A549 (cell line): ENCODE results near the gene DGKH.

Experiments
- TF ChIP-seq, protein P1 (sequence below): fragments of 150-350 bp; IDR thresholded peaks from 2 replicates; pipeline ENCODE4 v1.6.1; 2014; ENCODE audit warnings: low read depth, mild to moderate bottlenecking, low read length
- TF ChIP-seq, protein P2 (sequence below): fragments of >200 bp; sonication (Bioruptor Twin); formaldehyde crosslinking; IDR thresholded peaks from 3 replicates; pipeline ENCODE4 v1.5.1; 2016

DNA sequence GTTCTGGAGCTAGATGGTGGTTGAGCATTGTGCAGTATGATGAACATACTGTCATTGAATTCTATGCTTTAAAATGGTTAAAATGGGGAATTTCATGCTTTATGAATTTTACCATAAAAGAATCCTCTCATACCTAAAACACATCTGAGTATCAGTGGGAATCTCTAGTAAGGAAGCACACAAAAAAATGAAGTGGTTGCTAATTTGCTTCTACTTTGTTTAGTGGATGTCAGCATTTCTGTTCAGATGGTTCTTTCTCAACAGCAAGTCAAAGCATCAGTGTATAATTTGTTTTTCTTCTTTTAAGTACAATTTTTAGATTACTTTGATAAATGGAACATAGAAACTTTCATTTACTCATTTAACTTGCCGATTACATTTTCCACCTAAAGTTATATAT is 171.4 kb downstream of the DGKH start:
- TF ChIP-seq, protein P1, sequence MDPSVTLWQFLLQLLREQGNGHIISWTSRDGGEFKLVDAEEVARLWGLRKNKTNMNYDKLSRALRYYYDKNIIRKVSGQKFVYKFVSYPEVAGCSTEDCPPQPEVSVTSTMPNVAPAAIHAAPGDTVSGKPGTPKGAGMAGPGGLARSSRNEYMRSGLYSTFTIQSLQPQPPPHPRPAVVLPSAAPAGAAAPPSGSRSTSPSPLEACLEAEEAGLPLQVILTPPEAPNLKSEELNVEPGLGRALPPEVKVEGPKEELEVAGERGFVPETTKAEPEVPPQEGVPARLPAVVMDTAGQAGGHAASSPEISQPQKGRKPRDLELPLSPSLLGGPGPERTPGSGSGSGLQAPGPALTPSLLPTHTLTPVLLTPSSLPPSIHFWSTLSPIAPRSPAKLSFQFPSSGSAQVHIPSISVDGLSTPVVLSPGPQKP, result no peak
- TF ChIP-seq, protein P2, sequence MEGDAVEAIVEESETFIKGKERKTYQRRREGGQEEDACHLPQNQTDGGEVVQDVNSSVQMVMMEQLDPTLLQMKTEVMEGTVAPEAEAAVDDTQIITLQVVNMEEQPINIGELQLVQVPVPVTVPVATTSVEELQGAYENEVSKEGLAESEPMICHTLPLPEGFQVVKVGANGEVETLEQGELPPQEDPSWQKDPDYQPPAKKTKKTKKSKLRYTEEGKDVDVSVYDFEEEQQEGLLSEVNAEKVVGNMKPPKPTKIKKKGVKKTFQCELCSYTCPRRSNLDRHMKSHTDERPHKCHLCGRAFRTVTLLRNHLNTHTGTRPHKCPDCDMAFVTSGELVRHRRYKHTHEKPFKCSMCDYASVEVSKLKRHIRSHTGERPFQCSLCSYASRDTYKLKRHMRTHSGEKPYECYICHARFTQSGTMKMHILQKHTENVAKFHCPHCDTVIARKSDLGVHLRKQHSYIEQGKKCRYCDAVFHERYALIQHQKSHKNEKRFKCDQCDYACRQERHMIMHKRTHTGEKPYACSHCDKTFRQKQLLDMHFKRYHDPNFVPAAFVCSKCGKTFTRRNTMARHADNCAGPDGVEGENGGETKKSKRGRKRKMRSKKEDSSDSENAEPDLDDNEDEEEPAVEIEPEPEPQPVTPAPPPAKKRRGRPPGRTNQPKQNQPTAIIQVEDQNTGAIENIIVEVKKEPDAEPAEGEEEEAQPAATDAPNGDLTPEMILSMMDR, result no peak
